Parathyroid adenoma (tissue), 2 donors: ENCODE measurements around the gene ARSB.
"Not testable (repeated sequence)": the region's sequence is repeated elsewhere in the genome, so short reads cannot be mapped to it uniquely, and the experiment has no call there.

Source experiments
- H2AFZ ChIP-seq: fragments of 300-600 bp; sonication (generic); one replicate; pipeline ENCODE4 v1.7.0; 2017; ENCODE audit warnings: antibody characterized with exemption, mild to moderate bottlenecking
- H3K27ac ChIP-seq: fragments of 300-600 bp; sonication (generic); one replicate; pipeline ENCODE4 v1.7.0; 2017
- H3K27me3 ChIP-seq: fragments of 300-600 bp; sonication (generic); one replicate; pipeline ENCODE4 v1.7.0; 2017; ENCODE audit warnings: low read length; ENCODE audit not compliant: control insufficient read depth, insufficient read depth
- H3K36me3 ChIP-seq: fragments of 300-600 bp; sonication (generic); one replicate; pipeline ENCODE4 v1.7.0; 2017; ENCODE audit warnings: low read length; ENCODE audit not compliant: control insufficient read depth, insufficient read depth
- H3K4me1 ChIP-seq: fragments of 300-600 bp; sonication (generic); one replicate; pipeline ENCODE4 v1.7.0; 2017; ENCODE audit warnings: control low read depth
- H3K4me2 ChIP-seq: fragments of 300-600 bp; sonication (generic); one replicate; pipeline ENCODE4 v1.7.0; 2017; ENCODE audit warnings: low read length
- H3K4me3 ChIP-seq: fragments of 300-600 bp; sonication (generic); one replicate; pipeline ENCODE4 v1.7.0; 2017; ENCODE audit warnings: low read depth, low read length
- H3K79me2 ChIP-seq: fragments of 300-600 bp; sonication (generic); one replicate; pipeline ENCODE4 v1.7.0; 2017; ENCODE audit warnings: control low read depth
- H3K9ac ChIP-seq: fragments of 300-600 bp; sonication (generic); one replicate; pipeline ENCODE4 v1.7.0; 2017; ENCODE audit warnings: mild to moderate bottlenecking
- H3K9me3 ChIP-seq: fragments of 300-600 bp; sonication (generic); one replicate; pipeline ENCODE4 v1.7.0; 2017; ENCODE audit warnings: low read length; ENCODE audit not compliant: control insufficient read depth
- TF ChIP-seq, protein P1 (sequence below): fragments of 300-600 bp; sonication (generic); IDR thresholded peaks from one replicate; pipeline ENCODE4 v1.7.0; 2017; ENCODE audit warnings: antibody characterized with exemption, mild to moderate bottlenecking
- donor health status: primary hyperparathyroidism.

ARSB gene

DNA sequence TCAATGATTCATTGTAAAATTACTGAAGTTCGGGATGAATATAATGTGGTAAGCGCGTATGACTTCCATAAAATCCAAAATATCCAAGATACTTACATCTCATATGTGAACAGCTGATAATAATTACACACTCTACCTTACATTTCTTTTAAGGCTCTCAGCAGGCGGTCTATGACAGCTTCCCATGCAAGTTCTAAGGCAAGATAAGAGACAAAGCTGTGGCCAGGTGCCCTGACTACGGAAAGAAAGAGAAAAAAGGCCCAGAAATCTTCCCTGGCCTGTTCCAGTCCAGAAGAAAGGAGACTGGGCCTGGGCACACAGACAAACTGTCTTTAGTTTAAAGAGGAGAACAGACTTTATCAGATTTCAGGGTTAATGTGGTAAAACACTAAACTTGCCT is 69.1 kb downstream of the ARSB start:
- no peak overlapping the region for H3K27ac ChIP-seq
- TF ChIP-seq, protein P1, sequence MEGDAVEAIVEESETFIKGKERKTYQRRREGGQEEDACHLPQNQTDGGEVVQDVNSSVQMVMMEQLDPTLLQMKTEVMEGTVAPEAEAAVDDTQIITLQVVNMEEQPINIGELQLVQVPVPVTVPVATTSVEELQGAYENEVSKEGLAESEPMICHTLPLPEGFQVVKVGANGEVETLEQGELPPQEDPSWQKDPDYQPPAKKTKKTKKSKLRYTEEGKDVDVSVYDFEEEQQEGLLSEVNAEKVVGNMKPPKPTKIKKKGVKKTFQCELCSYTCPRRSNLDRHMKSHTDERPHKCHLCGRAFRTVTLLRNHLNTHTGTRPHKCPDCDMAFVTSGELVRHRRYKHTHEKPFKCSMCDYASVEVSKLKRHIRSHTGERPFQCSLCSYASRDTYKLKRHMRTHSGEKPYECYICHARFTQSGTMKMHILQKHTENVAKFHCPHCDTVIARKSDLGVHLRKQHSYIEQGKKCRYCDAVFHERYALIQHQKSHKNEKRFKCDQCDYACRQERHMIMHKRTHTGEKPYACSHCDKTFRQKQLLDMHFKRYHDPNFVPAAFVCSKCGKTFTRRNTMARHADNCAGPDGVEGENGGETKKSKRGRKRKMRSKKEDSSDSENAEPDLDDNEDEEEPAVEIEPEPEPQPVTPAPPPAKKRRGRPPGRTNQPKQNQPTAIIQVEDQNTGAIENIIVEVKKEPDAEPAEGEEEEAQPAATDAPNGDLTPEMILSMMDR = no peak
- H3K9ac ChIP-seq = no peak overlapping the region
- H3K79me2 ChIP-seq = no peaks in the 10 kb centered on the region
- H3K4me3 ChIP-seq = no peak overlapping the region
- H3K9me3 ChIP-seq = no peaks in the 10 kb centered on the region
- no peaks in the 10 kb centered on the region for H3K4me1 ChIP-seq
- H3K27me3 ChIP-seq = no peaks in the 10 kb centered on the region
- H2AFZ ChIP-seq = no peak overlapping the region
- H3K36me3 ChIP-seq = no peaks in the 10 kb centered on the region
- H3K4me2 ChIP-seq = no peak overlapping the region

DNA sequence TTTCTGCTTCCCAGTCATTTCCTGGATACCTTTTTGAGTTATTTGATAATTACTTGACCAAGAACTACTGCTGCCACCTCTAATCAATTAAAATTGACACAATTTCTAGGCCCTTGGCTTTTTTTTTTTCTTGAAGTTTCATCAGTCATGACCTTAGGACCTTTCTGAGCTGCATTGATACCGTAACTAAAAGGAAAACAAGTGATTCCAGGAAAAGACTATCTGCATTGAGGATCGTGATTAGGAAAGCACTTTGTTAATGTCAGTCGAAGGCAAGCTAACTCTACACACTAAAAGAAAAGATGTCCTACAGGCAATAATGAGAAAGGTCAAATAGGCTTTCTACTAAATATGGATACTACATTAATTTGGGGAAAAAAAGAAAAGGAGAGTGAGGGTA is 69.9 kb downstream of the ARSB start:
- H3K4me3 ChIP-seq = no peak overlapping the region
- no peak overlapping the region for H2AFZ ChIP-seq
- H3K9me3 ChIP-seq = no peaks in the 10 kb centered on the region
- no peak overlapping the region for H3K4me2 ChIP-seq
- H3K4me1 ChIP-seq = no peaks in the 10 kb centered on the region
- H3K79me2 ChIP-seq = no peaks in the 10 kb centered on the region
- H3K27me3 ChIP-seq = no peaks in the 10 kb centered on the region
- TF ChIP-seq, protein P1 = no peak
- H3K27ac ChIP-seq = no peak overlapping the region
- no peaks in the 10 kb centered on the region for H3K36me3 ChIP-seq
- H3K9ac ChIP-seq = no peak overlapping the region

DNA sequence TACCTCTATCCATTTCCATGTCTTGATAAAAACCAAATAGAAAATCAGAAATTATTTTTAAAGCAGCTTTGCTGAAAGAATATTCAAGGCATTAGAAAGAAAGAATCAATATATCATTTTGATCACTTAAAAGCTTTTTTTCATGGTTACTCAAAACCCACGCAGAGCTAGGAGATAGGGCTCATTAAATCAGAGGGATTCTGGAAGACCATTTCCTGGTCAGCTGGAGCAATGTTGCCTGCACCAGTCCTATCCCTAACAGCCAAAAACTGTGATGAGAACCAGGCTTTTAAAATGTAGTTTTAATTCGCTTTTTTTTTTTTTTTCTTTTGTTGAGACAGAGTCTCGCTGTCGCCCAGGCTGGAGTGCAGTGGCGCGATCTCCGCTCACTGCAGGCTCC is 72.3 kb downstream of the ARSB start:
- no peaks in the 10 kb centered on the region for H3K9me3 ChIP-seq
- H3K36me3 ChIP-seq = no peaks in the 10 kb centered on the region
- no peaks in the 10 kb centered on the region for H3K4me1 ChIP-seq
- no peak overlapping the region for H2AFZ ChIP-seq
- no peaks in the 10 kb centered on the region for H3K27me3 ChIP-seq
- H3K79me2 ChIP-seq = no peaks in the 10 kb centered on the region
- no peak overlapping the region for H3K9ac ChIP-seq
- TF ChIP-seq, protein P1 = no peak
- no peak overlapping the region for H3K4me3 ChIP-seq
- H3K4me2 ChIP-seq = no peak overlapping the region
- H3K27ac ChIP-seq = no peak overlapping the region

DNA sequence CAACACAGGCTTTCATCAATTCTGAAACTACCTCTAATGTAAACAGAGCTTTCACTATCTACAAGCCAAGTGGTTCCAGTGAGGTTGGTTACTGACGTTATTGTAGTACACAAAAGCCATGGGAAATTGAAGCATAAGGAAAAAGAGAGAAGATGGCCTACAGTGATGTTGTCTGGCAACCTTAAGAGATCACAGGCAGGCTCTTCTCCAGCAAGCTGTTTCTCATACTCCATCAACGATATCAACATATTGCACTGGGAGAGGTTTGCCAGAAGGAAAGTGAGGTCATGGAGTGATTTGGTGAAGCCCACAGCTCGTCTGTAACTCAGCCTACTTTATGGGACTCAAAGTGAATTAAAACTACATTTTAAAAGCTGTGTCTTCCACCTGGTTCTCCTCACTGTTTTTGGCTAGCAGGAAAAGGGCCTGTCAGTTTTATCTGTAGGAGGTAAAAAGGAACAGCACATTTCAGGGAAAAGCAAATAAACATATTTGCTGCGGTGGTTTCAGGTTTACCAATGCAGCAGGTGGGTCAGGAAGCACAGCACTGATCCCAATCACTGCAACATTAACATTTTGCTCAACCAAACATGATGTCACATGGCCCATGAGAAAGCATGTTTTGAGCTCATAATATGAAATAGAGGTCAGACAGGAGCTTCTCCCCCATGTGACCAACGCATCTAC is 72.9 kb downstream of the ARSB start:
- H3K9me3 ChIP-seq = no peaks in the 10 kb centered on the region
- H3K27me3 ChIP-seq = no peaks in the 10 kb centered on the region
- TF ChIP-seq, protein P1 = no peak
- no peaks in the 10 kb centered on the region for H3K79me2 ChIP-seq
- no peak overlapping the region for H3K9ac ChIP-seq
- no peaks in the 10 kb centered on the region for H3K36me3 ChIP-seq
- H3K4me1 ChIP-seq = no peaks in the 10 kb centered on the region
- H3K4me2 ChIP-seq = no peak overlapping the region
- H3K4me3 ChIP-seq = no peak overlapping the region
- H3K27ac ChIP-seq = no peak overlapping the region
- no peak overlapping the region for H2AFZ ChIP-seq

- not testable (repeated sequence) for H3K79me2 ChIP-seq, H3K9me3 ChIP-seq, H2AFZ ChIP-seq, H3K4me2 ChIP-seq, H3K36me3 ChIP-seq, H3K27ac ChIP-seq, H3K9ac ChIP-seq, H3K27me3 ChIP-seq, H3K4me1 ChIP-seq, H3K4me3 ChIP-seq
Observed at GRCh38 chr5:78909224-78909983, 75.7 kb downstream of the ARSB start.
